Neutrophil (primary cell): ENCODE data around the gene CDKAL1.

Source experiments
- H3K27ac ChIP-seq: fragments of 200-600 bp; sonication (generic); 2 replicates; pipeline ENCODE4 v1.5.1; 2016; ENCODE audit warnings: mild to moderate bottlenecking, moderate library complexity
- H3K27me3 ChIP-seq: fragments of 200-600 bp; sonication (generic); 2 replicates; pipeline ENCODE4 v1.6.0; 2016; ENCODE audit warnings: mild to moderate bottlenecking
- H3K36me3 ChIP-seq: fragments of 200-600 bp; sonication (generic); 2 replicates; pipeline ENCODE4 v1.5.1; 2017
- H3K4me1 ChIP-seq, 2 experiments: fragments of 200-600 bp in 1 of 2; sonication (generic) in 1 of 2; 1 replicate in 1 of 2; 2 replicates in 1 of 2; pipeline versions ENCODE4 v1.5.1 to v1.6.1; 2013 to 2016; ENCODE audit warnings: low read depth in 1 of 2, low read length in 1 of 2, mild to moderate bottlenecking in 1 of 2, moderate library complexity in 1 of 2; ENCODE audit not compliant: control insufficient read depth in 1 of 2, insufficient read depth in 1 of 2
- H3K4me3 ChIP-seq, 2 experiments: fragments of 200-600 bp in 1 of 2; sonication (generic) in 1 of 2; 1 replicate in 1 of 2; 2 replicates in 1 of 2; pipeline ENCODE4 v1.5.1; 2013 to 2016; ENCODE audit warnings: low read depth in 1 of 2, low read length in 1 of 2, mild to moderate bottlenecking in 1 of 2, moderate library complexity in 1 of 2
- H3K9me3 ChIP-seq: fragments of 200-600 bp; sonication (generic); 2 replicates; pipeline ENCODE4 v1.5.1; 2016
- TF ChIP-seq, protein P1 (sequence below): fragments of 200-600 bp; sonication (generic); IDR thresholded peaks from 2 replicates; pipeline ENCODE4 v1.5.1; 2016; ENCODE audit warnings: antibody characterized with exemption

The CDKAL1 gene

GRCh38 chr6:20905377-20905776, 371.1 kb downstream of the CDKAL1 start:
- Histone ChIP-seq H3K36me3 (no peaks in the 10 kb centered on the region), H3K27ac (no peak overlapping the region), H3K4me1 (no peaks in the 10 kb centered on the region), H3K4me3 (no peak overlapping the region), H3K27me3 (no peaks in the 10 kb centered on the region), H3K9me3 (no peaks in the 10 kb centered on the region)
- TF ChIP-seq, protein P1, sequence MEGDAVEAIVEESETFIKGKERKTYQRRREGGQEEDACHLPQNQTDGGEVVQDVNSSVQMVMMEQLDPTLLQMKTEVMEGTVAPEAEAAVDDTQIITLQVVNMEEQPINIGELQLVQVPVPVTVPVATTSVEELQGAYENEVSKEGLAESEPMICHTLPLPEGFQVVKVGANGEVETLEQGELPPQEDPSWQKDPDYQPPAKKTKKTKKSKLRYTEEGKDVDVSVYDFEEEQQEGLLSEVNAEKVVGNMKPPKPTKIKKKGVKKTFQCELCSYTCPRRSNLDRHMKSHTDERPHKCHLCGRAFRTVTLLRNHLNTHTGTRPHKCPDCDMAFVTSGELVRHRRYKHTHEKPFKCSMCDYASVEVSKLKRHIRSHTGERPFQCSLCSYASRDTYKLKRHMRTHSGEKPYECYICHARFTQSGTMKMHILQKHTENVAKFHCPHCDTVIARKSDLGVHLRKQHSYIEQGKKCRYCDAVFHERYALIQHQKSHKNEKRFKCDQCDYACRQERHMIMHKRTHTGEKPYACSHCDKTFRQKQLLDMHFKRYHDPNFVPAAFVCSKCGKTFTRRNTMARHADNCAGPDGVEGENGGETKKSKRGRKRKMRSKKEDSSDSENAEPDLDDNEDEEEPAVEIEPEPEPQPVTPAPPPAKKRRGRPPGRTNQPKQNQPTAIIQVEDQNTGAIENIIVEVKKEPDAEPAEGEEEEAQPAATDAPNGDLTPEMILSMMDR, result no peak

- no peak overlapping the region for H3K4me3 ChIP-seq
- no peak overlapping the region for H3K27ac ChIP-seq
- H3K36me3 ChIP-seq, result no peaks in the 10 kb centered on the region
- H3K27me3 ChIP-seq, result no peaks in the 10 kb centered on the region
- TF ChIP-seq, protein P1, result no peak
- no peaks in the 10 kb centered on the region for H3K4me1 ChIP-seq
- no peaks in the 10 kb centered on the region for H3K9me3 ChIP-seq
Observed at GRCh38 chr6:20906945-20907344, 372.7 kb downstream of the CDKAL1 start.

GRCh38 chr6:20907486-20908071, 373.3 kb downstream of the CDKAL1 start:
- TF ChIP-seq, protein P1, result no peak
- Histone ChIP-seq H3K36me3 (no peaks in the 10 kb centered on the region), H3K4me3 (no peak overlapping the region), H3K4me1 (no peaks in the 10 kb centered on the region), H3K27ac (no peak overlapping the region), H3K27me3 (no peaks in the 10 kb centered on the region), H3K9me3 (no peaks in the 10 kb centered on the region)

DNA sequence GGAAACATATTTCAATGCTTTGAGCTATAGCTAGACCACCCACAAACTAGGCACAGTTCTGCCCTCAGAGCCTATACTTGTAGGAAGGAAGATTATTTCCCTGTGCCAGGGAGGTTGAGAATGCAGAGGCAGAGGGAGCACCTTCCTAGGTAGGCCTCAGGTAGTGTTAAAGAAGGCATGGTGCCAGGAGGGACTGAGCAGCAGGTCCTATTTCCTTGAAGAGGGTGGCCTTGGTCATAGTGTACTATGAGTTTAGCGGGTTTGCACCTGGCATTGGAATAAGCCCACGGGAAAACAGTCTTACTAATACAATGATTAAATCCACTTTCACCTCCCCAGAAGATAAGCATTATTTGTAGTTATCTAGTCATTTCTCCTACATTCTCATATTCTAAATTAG, 375.4 kb downstream of the CDKAL1 start:
- H3K9me3 ChIP-seq, result no peaks in the 10 kb centered on the region
- H3K27ac ChIP-seq, result no peak overlapping the region
- H3K4me3 ChIP-seq, result no peak overlapping the region
- H3K36me3 ChIP-seq, result no peaks in the 10 kb centered on the region
- TF ChIP-seq, protein P1, result no peak
- no peaks in the 10 kb centered on the region for H3K27me3 ChIP-seq
- H3K4me1 ChIP-seq, result no peaks in the 10 kb centered on the region

DNA sequence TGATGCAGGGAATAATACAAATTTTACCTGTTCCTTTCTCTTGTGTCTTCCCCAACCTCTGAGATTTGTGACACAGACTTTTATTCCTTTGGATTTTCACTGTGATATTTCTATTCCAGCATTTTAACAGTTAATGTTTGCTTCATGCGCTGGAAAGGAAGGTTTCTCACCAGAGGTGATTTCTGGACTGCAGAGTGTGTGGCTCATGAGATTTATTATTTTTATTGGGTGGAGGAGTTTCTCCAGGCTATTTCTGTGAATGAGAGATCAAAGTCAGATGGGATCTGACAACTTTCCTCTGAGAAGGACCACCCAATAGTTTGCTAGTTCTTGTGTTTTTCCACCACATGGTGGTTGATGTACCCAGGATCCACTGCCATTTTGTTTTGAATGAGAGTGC, 377.5 kb downstream of the CDKAL1 start:
- H3K4me3 ChIP-seq, result no peak overlapping the region
- H3K27me3 ChIP-seq, result no peaks in the 10 kb centered on the region
- H3K27ac ChIP-seq, result no peak overlapping the region
- H3K9me3 ChIP-seq, result no peaks in the 10 kb centered on the region
- TF ChIP-seq, protein P1, result no peak
- H3K4me1 ChIP-seq, result no peaks in the 10 kb centered on the region
- H3K36me3 ChIP-seq, result no peaks in the 10 kb centered on the region

- Histone ChIP-seq H3K36me3 (no peaks in the 10 kb centered on the region), H3K4me1 (no peaks in the 10 kb centered on the region), H3K27me3 (no peaks in the 10 kb centered on the region), H3K4me3 (no peak overlapping the region), H3K27ac (no peak overlapping the region), H3K9me3 (no peaks in the 10 kb centered on the region)
- TF ChIP-seq, protein P1, result no peak
Observed at GRCh38 chr6:20915156-20915555, 380.9 kb downstream of the CDKAL1 start.
